ENCODE results near the gene PJA2. TPM values are rescaled to one million over a fixed set of nuclear protein-coding genes. Genes with fewer than 3 reads are reported as not detected.

PJA2 gene
- total RNA-seq, 4 donors from 2014 or later: 74.3 to 229 (median 135) TPM

DNA sequence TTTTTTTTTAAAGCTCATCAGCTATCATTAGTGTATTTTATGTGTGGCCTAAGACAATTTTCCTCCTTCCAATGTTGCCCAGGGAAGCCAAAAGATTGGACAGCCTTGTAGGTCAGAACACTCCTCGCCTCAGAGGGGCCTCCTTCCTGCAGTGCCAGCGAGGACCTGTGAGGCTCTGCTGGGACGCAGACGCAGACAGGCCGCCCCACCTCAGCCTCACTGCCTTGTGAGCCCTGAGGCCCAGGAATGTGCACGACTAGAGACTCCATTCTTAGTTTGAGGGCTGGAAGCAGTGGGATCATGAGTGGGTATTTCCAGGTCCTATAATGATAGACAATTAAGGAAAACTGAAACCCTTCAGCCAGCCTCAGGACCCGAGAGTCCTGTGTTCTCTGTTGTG lies 85.4 kb downstream of the PJA2 start:
- Histone ChIP-seq H3K27ac (no peak overlapping the region), H3K4me1 (no peaks in the 10 kb centered on the region)
- TF ChIP-seq, protein P1, sequence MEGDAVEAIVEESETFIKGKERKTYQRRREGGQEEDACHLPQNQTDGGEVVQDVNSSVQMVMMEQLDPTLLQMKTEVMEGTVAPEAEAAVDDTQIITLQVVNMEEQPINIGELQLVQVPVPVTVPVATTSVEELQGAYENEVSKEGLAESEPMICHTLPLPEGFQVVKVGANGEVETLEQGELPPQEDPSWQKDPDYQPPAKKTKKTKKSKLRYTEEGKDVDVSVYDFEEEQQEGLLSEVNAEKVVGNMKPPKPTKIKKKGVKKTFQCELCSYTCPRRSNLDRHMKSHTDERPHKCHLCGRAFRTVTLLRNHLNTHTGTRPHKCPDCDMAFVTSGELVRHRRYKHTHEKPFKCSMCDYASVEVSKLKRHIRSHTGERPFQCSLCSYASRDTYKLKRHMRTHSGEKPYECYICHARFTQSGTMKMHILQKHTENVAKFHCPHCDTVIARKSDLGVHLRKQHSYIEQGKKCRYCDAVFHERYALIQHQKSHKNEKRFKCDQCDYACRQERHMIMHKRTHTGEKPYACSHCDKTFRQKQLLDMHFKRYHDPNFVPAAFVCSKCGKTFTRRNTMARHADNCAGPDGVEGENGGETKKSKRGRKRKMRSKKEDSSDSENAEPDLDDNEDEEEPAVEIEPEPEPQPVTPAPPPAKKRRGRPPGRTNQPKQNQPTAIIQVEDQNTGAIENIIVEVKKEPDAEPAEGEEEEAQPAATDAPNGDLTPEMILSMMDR (IDR thresholded peaks at IDR 0.05): no peak
- TF ChIP-seq POLR2A (IDR thresholded peaks at IDR 0.05): no peak

DNA sequence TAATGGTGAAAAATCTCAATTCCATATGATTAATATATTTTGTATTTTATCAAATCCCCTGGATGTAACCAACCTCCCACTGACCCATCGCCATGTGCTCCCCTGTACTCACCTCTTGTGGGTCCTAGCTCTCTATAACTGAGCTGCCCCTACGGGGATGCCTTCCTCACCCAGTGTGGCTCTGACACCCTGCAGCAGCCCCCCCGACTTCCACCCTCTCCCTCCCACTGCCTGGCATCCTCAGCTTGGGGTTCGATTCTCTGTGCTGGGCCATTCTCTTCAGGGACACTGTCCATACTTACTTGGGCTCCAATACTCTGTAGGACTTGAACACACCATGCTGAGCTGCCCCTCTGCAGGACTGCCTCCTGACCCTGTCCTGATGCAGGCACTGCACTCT lies 87.1 kb downstream of the PJA2 start:
- no peak for DNase-seq
- intact Hi-C loops (cut with DNase I; ENCODE audit: low total_unique reads): no loop called here
- Histone ChIP-seq H3K4me3 (no peak overlapping the region), H3K27me3 (no peaks in the 10 kb centered on the region), H3K27ac (no peak overlapping the region), H3K36me3 (no peaks in the 10 kb centered on the region), H3K4me1 (no peaks in the 10 kb centered on the region), H3K9me3 (no peaks in the 10 kb centered on the region)
- no peak for TF ChIP-seq POLR2A (IDR thresholded peaks at IDR 0.05)
- TF ChIP-seq, protein P1 (IDR thresholded peaks at IDR 0.05): no peak

More for the DNA sequence above, 85.4 kb downstream of the PJA2 start:
- Histone ChIP-seq H3K4me3 (no peak overlapping the region), H3K27me3 (no peaks in the 10 kb centered on the region), H3K36me3 (no peaks in the 10 kb centered on the region), H3K9me3 (no peaks in the 10 kb centered on the region)
- intact Hi-C loops (cut with DNase I; ENCODE audit: low total_unique reads): no loop called here
- no peak for DNase-seq

DNA sequence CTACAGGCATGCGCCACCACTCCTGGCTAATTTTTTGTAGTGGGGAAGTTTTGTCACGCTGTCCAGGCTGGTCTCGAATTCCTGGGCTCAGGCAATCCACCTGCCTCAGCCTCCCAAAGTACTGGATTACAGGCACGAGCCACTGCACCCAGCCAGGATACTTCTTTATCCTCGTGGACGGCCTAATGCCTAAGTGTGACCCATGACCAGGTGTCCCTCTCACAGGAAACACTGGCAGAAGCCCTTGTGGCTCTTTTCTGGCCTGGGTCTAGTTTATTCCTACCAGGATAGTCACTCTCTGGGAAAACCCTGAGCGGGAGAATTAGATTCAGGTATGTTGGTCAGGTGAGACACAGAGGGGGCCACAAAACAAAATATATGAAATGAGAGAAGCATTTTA lies 90.4 kb downstream of the PJA2 start:
- H3K36me3 ChIP-seq: no peaks in the 10 kb centered on the region
- no peak for DNase-seq
- no peaks in the 10 kb centered on the region for H3K4me1 ChIP-seq
- TF ChIP-seq POLR2A (IDR thresholded peaks at IDR 0.05): no peak
- TF ChIP-seq, protein P1 (IDR thresholded peaks at IDR 0.05): no peak
- intact Hi-C loops (cut with DNase I; ENCODE audit: low total_unique reads): no loop called here
- no peak overlapping the region for H3K4me3 ChIP-seq
- no peaks in the 10 kb centered on the region for H3K27me3 ChIP-seq
- H3K9me3 ChIP-seq: no peaks in the 10 kb centered on the region
- no peak overlapping the region for H3K27ac ChIP-seq

DNA sequence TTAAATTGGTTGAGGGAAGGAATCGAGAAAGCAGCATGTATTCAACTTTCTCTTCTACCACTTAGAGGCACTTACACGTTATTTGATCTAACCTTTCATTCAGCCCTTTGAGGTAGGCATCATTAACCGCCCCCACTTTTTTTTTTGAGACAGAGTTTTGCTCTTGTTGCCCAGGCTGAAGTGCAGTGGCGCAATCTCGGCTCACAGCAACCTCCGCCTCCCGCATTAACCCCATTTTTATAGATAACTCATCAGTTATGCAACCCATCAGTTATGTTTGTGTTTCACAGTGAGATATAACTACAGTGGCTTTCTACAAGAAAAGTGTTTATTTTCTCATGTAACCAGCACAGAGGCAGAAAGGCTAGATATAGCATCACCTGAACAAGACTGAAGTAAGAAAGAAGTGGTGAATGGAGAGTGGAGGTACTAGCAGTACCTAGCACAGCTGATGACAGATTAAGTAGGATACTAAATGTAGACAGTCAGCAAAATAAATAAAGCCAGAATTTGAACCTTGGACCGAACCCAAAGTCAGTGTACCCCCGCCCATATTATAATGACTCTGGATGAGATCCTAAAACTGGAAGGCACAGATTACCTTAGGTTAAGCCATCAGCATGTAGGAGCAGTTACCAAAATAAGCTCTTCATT lies 91.2 kb downstream of the PJA2 start:
- no peaks in the 10 kb centered on the region for H3K9me3 ChIP-seq
- no peaks in the 10 kb centered on the region for H3K4me1 ChIP-seq
- no peak overlapping the region for H3K27ac ChIP-seq
- no peak overlapping the region for H3K4me3 ChIP-seq
- no peak for TF ChIP-seq POLR2A (IDR thresholded peaks at IDR 0.05)
- TF ChIP-seq, protein P1 (IDR thresholded peaks at IDR 0.05): no peak
- H3K27me3 ChIP-seq: no peaks in the 10 kb centered on the region
- H3K36me3 ChIP-seq: no peaks in the 10 kb centered on the region
- intact Hi-C loops (cut with DNase I; ENCODE audit: low total_unique reads): no loop called here
- no peak for DNase-seq

DNA sequence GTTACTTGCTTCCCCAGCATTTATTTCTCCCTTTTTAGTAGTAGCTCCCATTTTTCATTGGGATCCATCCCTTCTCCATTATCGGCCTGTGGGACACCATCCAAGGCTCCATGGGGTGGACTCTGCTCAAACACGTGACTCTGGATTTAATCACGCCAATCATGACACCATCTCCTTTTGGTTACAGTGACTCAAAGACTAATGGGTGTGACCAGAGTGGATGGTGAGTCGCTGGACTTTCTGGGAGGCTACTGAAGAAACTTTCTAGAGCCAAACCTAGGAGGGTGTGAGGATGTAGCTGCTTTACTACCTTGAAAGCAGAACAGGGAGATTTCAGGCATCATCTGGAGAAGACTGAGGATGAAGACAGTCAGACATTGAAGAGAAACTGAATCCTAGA lies 93.1 kb downstream of the PJA2 start:
- TF ChIP-seq, protein P1 (IDR thresholded peaks at IDR 0.05): no peak
- TF ChIP-seq POLR2A (IDR thresholded peaks at IDR 0.05): no peak
- intact Hi-C loops (cut with DNase I; ENCODE audit: low total_unique reads): no loop called here
- H3K9me3 ChIP-seq: no peaks in the 10 kb centered on the region
- H3K27ac ChIP-seq: no peak overlapping the region
- no peaks in the 10 kb centered on the region for H3K27me3 ChIP-seq
- no peak for DNase-seq
- H3K4me1 ChIP-seq: no peaks in the 10 kb centered on the region
- no peak overlapping the region for H3K4me3 ChIP-seq
- no peaks in the 10 kb centered on the region for H3K36me3 ChIP-seq
